NCI-H69 (cell line): ENCODE results near the gene PBX1.

Source experiments
- DNase-seq: peaks from one replicate; lab custom pipeline; 2025; lab: John Stamatoyannopoulos, UW

Gene PBX1

DNA sequence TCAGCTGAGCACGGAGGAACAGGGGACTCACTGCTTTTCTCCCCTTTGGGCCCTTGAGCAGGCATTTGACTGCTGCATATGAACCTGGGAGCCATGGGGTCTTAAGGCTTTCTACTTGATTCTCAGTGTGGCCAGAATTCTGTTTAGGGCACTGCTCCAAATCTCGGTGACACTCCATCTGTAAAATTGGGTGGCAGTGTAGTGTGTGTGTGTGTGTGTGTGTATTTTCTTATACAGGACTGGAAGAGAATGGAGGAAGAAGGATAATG is 162.2 kb downstream of the PBX1 start:
- no peak for DNase-seq

DNA sequence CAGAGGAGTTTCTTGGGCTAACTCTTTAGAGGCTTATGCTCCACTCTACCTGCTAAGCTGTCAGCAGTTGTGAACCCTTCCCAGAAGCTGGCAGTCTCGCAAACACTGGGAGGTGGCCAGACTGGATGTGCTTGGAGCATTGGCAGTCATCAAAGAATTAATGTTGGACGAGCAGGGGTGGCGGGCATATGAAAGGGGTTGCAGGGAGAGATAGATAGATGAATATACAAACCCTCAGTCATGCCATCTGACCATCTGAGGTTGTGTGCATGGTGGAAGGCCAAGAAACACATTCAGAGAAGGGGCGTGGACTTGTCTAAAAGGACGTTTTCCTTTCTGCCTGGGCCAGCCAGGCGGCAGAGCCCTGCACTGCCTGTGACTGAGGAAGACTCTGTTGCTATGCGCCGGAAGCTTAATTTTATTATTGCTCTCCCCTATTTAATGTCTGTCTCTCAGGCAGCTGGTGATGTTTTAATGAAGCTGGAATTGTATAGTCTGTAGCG is 164.4 kb downstream of the PBX1 start:
- DNase-seq: peak; percentile 57

DNA sequence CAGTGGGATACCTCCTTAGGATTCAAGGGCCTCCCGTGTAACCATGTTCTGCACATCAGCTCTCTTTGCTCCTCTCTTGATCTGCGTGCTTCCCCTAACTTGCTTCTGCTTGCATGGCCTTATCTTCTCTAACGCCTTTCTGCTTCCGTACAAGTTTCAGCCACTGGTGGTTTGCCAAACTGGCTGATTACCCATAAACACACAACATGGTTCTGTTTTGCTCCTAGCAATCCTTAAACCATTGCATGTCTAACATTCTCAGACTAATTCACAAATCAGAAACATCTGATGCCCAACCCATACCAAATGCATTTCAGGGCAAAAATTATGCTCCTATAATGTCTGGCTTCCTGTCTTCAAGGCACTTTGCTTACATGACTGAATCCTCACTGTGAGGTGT is 166.4 kb downstream of the PBX1 start:
- DNase-seq: no peak

DNA sequence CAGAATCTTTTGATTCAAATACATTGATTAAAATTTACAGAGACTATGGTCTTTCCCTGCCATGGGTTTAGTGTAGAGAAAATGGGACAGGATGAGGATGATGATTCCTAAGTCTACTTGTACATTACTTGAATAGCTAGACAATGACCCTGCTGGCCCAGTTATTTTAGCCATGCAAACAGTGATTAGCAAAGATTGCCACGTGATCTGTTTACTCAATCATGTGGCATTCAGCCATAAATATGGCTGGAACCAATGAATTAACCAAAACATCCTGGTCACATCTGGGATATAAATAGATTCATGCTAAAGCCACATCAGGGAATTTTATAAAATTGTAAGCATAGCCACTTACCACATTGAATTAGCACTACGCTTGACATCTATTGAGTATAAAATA is 167.3 kb downstream of the PBX1 start:
- DNase-seq: peak; percentile 67

DNA sequence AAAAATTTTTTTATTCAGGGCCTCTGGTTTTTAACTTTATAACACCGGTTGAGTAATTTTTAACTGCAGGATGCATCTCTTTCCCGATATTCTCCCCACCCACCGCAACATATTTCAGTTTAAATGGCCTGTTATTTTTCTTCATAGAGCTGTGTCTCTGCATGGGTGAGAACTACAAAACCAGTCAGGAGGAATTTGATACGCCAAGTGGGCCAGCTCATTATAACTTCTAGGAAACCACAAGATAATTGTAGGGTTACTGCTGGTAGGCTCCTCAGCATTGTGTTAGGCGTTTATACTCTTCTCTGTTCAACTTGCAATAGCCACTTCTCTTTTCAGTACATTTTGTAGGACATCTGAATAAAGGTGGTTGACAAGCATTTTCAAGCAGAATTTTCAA is 169.7 kb downstream of the PBX1 start:
- peak; percentile 93 for DNase-seq

DNA sequence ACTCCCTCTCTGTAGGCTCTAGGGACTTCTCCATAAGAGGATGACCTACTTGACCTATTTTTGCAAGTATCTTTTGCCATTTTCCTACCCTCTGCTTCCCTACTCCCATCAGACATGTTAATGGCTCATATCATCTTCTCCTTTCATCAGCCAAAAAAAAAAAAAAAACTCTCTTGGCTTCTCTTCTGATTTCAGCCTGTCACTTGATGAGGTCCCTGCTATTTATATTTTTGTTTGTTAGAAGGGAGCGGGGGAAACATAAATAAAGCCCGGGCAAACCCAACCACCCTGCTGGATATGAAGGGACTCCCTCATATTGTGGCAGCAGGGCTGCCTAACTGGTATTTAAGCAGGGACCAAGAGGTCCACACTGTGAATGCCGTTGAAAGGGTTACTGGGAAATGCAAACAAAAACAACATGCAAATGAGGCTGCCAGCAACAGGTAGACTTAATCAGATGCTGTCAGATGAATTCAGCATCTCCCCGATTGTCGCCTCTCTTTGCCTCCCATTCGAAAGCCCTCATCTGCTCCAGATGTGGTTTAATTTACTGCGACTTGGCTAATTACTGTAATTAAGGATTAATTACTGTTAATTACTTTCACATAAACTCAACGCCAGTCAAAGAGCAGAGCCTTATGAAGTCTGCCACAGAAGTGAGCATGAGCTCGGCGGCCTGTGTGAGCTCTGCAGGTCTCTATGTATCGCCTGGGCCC is 172.3 kb downstream of the PBX1 start:
- peak; percentile 94 for DNase-seq

DNA sequence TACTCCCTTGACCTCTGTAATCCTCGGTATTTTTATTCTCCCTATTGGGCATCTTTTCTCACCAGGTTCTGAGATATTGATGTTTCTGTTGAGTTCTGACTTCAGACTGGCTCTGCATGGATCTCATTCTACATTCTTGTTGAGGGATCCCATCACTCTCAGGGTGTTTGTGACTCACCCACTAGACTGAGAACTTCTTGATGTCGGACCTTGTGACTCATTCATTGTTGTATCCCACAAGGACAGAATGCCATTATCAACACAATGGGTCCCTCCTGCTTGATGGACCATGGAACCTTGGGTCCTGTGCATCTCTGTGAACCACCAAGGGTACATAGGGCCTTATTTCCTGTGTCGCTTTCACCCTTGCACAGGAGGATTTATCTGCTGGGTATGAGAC is 174.1 kb downstream of the PBX1 start:
- DNase-seq: no peak

DNA sequence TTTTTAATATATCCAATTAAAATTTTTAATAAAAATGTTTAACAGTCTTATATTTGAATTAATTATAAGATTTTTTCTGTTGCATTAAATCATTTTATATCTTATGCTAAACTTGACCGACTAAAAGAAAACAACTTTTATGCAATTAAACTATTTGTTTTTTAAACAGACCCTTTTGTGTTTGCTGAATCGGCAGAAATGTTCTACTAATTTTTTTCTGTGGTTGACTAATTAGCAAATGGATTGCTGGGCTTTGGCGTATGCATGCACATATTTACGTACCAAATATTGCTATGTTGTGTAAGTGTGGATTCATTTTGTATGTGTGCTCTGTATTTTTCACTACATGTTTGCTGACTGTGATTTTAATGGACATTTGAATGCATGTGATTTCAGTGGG is 174.8 kb downstream of the PBX1 start:
- no peak for DNase-seq

DNA sequence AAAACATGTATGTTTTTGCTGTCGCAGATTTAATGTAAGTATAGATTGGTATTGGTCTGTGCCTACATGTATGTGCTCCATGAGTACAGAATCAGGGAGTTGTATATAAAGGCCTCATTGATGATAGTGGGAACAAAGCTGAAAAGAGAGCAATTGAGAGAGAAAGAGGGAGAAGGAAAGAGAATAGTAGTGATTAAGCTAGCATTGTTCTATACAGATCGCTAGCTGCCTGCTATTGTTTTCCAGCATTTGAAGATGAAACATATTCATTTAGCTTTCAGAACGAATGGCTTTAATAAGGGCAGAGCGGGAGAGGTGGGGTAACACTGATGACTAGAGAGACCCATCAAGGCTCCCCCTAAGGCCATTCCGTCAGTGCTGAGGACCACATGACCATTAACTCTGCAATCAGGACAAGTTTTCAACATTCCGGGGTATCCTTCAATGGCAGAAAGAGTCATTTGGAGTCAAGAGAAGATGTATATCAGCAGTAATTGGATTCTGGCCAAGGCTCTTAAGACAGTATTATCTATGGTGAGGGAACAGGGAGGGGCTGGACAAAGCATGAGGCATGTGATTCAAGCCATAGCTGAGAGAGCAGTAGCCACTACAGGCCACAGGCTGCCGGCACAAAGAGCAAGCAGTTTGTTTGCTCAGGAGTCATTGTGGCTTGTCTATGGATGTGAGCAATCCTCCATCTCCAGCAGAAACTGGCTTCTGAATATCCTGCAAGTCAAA is 176.5 kb downstream of the PBX1 start:
- DNase-seq: peak; percentile 88

DNA sequence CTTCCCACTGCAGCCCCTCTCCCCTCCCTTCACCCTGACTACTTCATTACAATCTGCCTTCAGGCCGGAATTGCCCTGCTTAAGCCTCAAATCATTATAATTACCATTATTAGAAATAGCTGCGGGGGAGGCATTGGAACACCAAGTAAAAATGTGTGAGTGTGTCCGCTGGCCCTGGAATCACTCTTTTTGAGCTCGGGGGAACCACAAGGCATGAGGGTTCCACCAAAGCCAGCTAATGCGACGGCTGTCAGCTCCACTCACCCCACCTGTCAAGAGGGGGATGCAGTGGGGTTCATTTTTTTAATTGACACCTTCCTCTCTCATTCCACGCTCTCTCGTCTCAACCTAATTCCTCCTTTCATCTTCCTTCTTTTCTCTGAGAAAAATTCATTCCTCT is 177.2 kb downstream of the PBX1 start:
- DNase-seq: peak; percentile 79

DNA sequence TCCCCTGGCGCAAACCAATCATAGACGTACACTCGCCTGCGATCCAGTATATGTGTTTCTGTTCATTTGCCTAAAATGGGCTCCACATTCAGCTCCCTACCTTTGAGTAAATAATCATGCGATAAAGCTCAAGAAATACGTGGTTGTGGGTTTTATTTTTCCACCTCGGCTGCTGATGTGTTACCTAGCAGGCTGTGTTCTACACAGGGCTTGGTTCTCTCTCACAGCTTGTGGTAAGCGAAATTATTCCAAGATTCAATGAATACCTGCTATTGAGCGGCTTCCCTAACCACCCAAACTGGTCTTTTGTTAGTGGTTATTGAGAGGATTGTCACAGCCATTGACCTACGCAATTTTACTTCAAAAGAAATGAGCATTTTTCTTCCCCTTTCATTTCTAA is 180.2 kb downstream of the PBX1 start:
- DNase-seq: no peak

DNA sequence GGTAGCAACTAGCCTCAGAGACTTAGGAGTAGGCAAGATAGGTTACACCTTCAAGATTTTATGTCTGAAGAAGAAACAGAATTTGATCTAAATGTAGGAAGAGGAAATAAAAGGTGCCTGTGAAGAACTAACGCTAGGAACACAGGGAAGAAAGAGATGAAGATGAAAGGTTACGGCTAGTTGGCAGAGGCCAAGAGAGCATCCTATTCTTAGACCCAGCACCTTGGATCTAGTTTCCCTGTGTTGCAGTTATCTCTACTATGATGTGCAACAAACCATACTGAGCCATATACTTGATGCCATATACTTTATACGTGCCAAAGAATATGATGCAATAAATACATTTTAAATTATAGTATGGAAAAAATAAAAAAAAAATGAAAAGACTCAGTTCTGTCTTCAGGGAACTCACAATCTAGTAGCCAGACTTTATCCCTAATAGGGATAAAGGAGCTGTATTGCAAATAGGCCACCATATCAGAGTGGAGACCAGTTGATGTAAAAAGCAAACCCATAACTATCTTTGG is 181.1 kb downstream of the PBX1 start:
- no peak for DNase-seq

DNA sequence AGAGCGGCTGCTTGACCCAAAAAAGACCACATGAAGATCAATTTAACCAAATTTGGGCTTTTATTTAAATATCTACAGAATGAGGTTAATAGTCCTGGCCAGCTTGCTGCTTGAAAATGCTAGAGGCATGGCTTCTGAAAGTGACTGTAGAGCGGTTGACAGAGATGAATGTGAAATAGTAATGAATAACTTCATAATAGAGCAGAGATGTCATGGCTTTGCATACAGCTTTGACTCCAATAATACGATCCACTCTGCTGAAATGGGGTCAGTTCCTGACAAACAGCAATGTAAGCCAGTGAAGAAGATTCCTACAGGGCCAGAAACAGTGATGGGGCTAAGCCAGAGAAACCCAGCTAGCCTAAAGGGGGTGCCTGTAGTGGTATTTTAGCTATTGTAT is 183.8 kb downstream of the PBX1 start:
- no peak for DNase-seq

DNA sequence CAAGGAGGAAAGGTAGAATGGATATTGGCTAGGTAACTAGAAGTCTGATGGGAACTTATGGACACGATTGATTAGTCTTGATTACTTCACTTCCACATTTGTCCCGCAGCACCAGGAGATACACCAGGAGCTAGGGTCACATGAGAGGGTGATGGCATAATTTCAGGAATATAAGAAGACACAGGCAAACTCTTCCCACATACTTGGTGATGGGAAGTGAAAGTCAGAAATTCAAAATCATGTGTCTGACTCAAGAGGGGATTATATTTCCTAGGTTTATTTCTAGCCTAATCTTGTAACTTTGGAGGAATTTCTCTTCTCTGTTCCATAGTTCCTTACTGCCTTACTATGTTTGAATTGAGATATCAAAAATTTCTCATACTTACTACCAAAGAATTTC is 185.0 kb downstream of the PBX1 start:
- no peak for DNase-seq

DNA sequence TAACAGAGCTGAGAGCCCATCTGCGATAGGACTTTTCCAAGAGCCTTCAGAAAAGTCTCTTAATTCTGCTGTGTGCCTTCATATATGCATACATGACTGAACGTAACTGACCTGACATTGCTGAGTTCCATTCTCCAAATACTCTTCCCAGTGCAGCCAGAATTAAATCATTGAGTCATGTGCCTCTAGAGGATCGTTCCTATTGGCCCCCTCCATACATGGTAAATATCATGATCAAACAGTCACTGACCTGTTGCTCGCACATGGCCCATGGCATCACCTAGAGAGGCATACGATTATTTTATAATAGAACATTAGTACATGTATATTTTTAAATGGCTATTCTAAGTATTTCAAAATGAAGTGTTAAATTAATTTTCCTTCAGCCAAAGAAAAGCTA is 186.8 kb downstream of the PBX1 start:
- DNase-seq: no peak

DNA sequence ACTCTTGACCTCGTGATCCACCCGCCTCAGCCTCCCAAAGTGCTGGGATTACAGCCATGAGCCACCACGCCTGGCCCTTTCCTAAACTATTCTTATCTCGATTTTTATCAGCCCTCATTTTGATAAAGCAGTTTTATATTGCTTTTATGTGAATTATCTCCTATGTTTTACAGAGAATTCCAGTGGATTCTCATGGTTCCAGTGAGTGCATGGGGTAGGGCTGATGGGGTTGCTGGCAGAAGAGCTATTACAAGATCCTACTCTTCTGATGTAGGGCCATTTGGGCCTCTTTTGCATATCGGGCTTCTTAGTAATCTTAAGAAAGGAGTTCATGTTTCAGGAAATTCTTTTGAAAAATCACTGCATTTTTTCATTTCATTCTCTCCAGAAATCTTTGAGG is 187.6 kb downstream of the PBX1 start:
- DNase-seq: no peak

DNA sequence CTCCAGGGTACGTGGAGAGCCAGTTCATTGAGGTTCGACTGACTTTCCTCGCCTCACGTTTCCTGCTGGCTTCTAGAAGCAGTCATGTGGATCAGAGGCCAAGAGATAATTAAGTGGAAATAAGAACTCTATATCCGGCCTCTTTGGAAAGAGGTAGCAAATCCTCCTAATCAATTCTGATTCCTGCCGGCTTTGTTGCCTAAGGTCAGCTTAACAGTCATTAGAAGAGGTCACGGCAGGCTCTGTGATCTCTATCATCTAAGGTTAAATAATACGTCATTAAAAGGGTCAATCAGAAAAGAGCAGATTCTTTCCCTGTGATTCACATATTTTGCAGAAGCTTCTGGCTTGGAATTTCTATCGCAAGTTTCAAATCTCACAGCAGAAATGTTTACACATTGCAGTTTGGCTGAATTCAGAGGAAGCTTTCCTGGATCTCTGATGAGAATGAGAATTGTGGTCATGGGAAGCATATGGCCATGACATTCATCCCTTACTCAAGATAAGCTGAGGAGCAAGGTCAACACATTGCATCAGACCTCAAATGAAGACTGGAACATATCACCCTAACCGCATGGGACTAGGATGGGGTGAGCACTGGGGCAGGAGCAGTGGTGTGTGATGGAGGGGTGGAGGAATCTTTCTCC is 189.4 kb downstream of the PBX1 start:
- no peak for DNase-seq

DNA sequence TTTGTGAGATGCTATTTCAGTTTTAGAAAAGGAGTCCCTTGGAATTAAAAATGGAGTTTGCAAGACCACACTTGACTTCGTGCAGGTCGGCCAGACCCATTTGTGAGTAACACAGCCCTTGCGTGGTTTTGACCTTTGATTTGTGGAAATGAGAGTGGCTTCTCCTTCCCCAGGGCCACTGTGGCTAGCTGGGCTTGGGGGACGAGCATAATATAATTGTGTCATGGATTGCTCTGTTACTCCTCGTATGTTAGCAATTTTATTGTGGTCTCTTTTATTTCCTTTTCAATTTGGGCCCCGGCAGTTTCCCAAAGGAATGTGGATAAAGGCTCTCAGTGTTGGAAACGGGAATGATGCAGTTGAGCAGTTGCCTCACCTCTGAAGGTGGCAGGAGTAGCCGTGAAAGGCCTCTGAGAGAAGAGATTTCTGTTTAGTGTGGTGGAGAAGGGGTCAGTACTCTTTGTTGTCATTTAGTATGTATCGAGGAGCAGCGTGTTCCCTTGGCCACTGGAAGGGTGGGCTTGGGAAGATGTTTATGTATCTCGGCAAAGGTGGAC is 194.6 kb downstream of the PBX1 start:
- DNase-seq: no peak

DNA sequence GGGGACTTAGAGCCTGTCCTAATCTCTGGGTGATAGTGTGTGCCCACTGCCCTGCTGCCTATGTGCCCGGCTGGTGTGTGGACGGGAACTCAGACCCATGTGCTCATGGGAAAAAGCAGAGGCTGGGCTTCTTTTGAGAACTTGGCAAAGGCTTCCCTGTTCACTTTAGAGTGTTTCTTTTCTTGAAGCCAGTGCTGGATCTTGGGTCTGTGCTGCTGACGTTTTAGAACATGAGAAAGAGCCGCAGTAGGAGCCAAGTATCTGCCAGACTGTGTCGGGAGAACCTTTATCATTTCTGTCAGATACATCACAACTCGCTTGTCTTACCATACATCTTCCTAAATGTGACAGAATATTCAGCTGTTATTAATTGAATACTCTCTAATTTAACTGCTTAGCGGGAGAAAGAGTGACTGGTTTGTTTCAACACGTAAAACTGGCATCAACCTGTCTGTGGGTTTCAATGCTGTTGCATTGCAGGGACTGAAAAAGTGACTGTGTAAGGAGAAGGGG is 195.2 kb downstream of the PBX1 start:
- DNase-seq: no peak

DNA sequence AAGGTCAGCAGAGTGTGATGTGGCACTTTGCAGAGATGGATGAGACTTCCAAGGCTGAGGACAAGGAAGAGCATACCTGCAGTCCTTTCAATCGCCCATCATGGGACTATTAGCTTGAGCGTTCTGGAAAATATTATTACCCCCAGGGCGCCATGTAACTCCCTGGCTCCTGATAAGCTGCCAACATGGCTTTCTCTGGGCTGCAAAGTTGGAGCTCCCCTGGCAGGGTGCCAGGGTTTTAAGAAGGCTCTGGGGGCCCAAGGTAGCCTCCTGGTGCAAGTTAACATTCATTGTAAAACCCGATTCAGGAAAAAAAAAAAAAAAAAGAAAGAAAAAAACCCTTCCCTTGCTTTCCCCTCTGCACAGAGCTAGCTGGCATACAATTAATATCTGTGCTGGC is 196.7 kb downstream of the PBX1 start:
- peak; percentile 70 for DNase-seq

DNA sequence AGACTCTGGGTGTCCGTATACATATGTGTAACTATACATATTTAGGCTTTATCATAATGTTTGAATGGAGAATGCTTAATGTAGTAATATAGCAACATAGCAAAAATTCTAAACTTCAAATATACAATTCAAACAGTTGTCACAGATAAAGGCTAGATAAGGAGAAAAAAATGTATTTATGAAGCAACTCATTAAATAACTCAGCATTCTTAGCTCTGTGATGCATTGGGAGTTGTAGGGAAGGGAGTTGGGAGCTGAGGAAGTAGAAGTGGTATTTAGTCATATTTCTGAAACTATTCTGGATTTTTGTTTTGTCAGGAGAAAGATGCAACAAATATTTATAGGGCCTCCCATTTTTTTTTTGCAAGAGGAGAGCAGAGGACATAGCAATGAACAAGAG is 197.8 kb downstream of the PBX1 start:
- no peak for DNase-seq

DNA sequence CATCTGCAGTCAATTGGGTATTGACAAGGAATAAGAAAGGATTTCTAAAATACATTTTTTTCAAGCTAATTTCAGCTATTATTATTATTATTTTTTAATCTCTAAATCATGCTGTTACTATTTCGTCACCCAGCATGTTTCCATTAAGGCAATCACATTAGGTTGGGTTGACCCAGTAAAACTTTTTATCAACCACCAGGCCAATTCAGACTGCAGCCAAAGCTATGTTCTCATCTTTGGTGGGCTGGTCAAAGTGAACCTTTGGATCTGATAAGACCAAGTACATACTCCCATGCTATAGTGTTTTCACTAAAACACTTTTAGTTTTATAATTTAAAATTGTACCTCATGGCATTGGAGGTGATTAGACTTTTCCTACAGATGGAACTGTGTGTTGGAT is 198.6 kb downstream of the PBX1 start:
- no peak for DNase-seq
